H9 (cell line): ENCODE results near the gene RNF225. TPM values are rescaled to one million over a fixed set of nuclear protein-coding genes. Genes with fewer than 3 reads are reported as not detected.

Experiments
- DNase-seq: peaks from one replicate; pipeline ENCODE4 v3.0.0-alpha.2; 2017
- H2AFZ ChIP-seq: one replicate; pipeline ENCODE4 v1.6.1; 2013; ENCODE audit warnings: mild to moderate bottlenecking, low read length, control low read depth, moderate library complexity
- H2AK5ac ChIP-seq: 2 replicates; pipeline ENCODE4 v1.6.1; 2013; ENCODE audit warnings: low read length, control low read depth, mixed read lengths; ENCODE audit not compliant: insufficient read length
- H2BK120ac ChIP-seq: one replicate; pipeline ENCODE4 v1.6.1; 2013; ENCODE audit warnings: low read depth, mild to moderate bottlenecking, low read length, control low read depth, inconsistent platforms; ENCODE audit not compliant: poor library complexity, severe bottlenecking
- H2BK12ac ChIP-seq: 2 replicates; pipeline ENCODE4 v1.6.1; 2013; ENCODE audit warnings: low read length, control low read depth, mixed read lengths, low read depth; ENCODE audit not compliant: insufficient read length
- H2BK15ac ChIP-seq: 2 replicates; pipeline ENCODE4 v1.6.1; 2013; ENCODE audit warnings: low read depth, low read length, control low read depth
- H2BK20ac ChIP-seq: one replicate; pipeline ENCODE4 v1.6.1; 2013; ENCODE audit warnings: low read depth, mild to moderate bottlenecking, low read length, control low read depth, inconsistent platforms; ENCODE audit not compliant: poor library complexity, severe bottlenecking
- H2BK5ac ChIP-seq: 2 replicates; pipeline ENCODE4 v1.6.1; 2013; ENCODE audit warnings: low read length, control low read depth, mixed read lengths; ENCODE audit not compliant: insufficient read length
- H3K14ac ChIP-seq: 2 replicates; pipeline ENCODE4 v1.6.1; 2013; ENCODE audit warnings: low read length, control low read depth; ENCODE audit not compliant: insufficient read depth
- H3K18ac ChIP-seq: 2 replicates; pipeline ENCODE4 v1.6.1; 2013; ENCODE audit warnings: low read depth, mild to moderate bottlenecking, mixed read lengths, low read length, control low read depth; ENCODE audit not compliant: insufficient read length
- H3K23ac ChIP-seq: 2 replicates; pipeline ENCODE4 v1.6.1; 2013; ENCODE audit warnings: low read length, control low read depth, mixed read lengths, low read depth; ENCODE audit not compliant: insufficient read length
- H3K23me2 ChIP-seq: 2 replicates; pipeline ENCODE4 v1.6.1; 2013; ENCODE audit warnings: low read depth, mild to moderate bottlenecking, mixed read lengths, low read length, control low read depth; ENCODE audit not compliant: insufficient read length, poor library complexity, severe bottlenecking
- H3K27ac ChIP-seq: 2 replicates; pipeline ENCODE4 v1.5.1; 2013; ENCODE audit warnings: low read length, control low read depth, mixed read lengths, low read depth; ENCODE audit not compliant: insufficient read length
- H3K27me3 ChIP-seq: 2 replicates; pipeline ENCODE4 v1.6.1; 2013; ENCODE audit warnings: low read length, control low read depth, inconsistent platforms; ENCODE audit not compliant: insufficient read depth
- H3K4ac ChIP-seq: 2 replicates; pipeline ENCODE4 v1.6.1; 2013; ENCODE audit warnings: low read depth, mild to moderate bottlenecking, control low read depth, inconsistent platforms, low read length, moderate library complexity
- H3K4me1 ChIP-seq: 2 replicates; pipeline ENCODE4 v1.6.1; 2013; ENCODE audit warnings: low read length, control low read depth, inconsistent platforms; ENCODE audit not compliant: insufficient read depth
- H3K4me2 ChIP-seq: 2 replicates; pipeline ENCODE4 v1.6.1; 2013; ENCODE audit warnings: low read length, control low read depth, mixed read lengths; ENCODE audit not compliant: insufficient read length, insufficient read depth
- H3K56ac ChIP-seq: 2 replicates; pipeline ENCODE4 v1.6.1; 2013; ENCODE audit warnings: low read depth, mild to moderate bottlenecking, mixed read lengths, low read length, control low read depth; ENCODE audit not compliant: insufficient read length
- H3K79me1 ChIP-seq: 2 replicates; pipeline ENCODE4 v1.6.1; 2013; ENCODE audit warnings: low read depth, mild to moderate bottlenecking, moderate library complexity, low read length, control low read depth, inconsistent platforms; ENCODE audit not compliant: insufficient read depth, poor library complexity, severe bottlenecking
- H3K79me2 ChIP-seq: 2 replicates; pipeline ENCODE4 v1.6.1; 2013; ENCODE audit warnings: low read length, control low read depth, inconsistent platforms; ENCODE audit not compliant: insufficient read depth
- H3K9ac ChIP-seq: 2 replicates; pipeline ENCODE4 v1.6.1; 2013; ENCODE audit warnings: low read length, control low read depth, mixed read lengths; ENCODE audit not compliant: insufficient read length; ENCODE audit errors: extremely low read depth
- H3K9me3 ChIP-seq: one replicate; pipeline ENCODE4 v1.6.1; 2013; ENCODE audit warnings: low read depth, low read length, inconsistent platforms; ENCODE audit not compliant: control insufficient read depth
- H3T11ph ChIP-seq: one replicate; pipeline ENCODE4 v1.6.1; 2013; ENCODE audit warnings: mild to moderate bottlenecking, low read length, control low read depth, inconsistent platforms
- H4K20me1 ChIP-seq: one replicate; pipeline ENCODE4 v1.6.1; 2013; ENCODE audit not compliant: control insufficient read depth, insufficient read length, insufficient read depth
- H4K5ac ChIP-seq: 2 replicates; pipeline ENCODE4 v1.6.1; 2013; ENCODE audit warnings: low read depth, mild to moderate bottlenecking, mixed read lengths, low read length, control low read depth; ENCODE audit not compliant: insufficient read length
- H4K8ac ChIP-seq: replicated peaks from 2 replicates; pipeline ENCODE4 v1.6.1; 2013; ENCODE audit warnings: low read length, control low read depth, mixed read lengths, low read depth; ENCODE audit not compliant: insufficient read length
- H4K91ac ChIP-seq: 2 replicates; pipeline ENCODE4 v1.6.1; 2013; ENCODE audit warnings: low read depth, mild to moderate bottlenecking, moderate library complexity, mixed read lengths, low read length, control low read depth; ENCODE audit not compliant: insufficient read length
- H3K27ac Mint-ChIP-seq, 3 experiments: 2 replicates in 2 of 3; 3 replicates in 1 of 3; pipeline ENCODE4 v1.8.0; 2020 to 2021; ENCODE audit warnings: mixed read lengths in 3 of 3, mild to moderate bottlenecking in 1 of 3, moderate library complexity in 1 of 3
- H3K27me3 Mint-ChIP-seq: 2 replicates; pipeline ENCODE4 v1.8.0; 2021; ENCODE audit warnings: low read depth, mild to moderate bottlenecking, moderate library complexity, mixed read lengths
- H3K36me3 Mint-ChIP-seq, 3 experiments: 2 replicates in 2 of 3; 3 replicates in 1 of 3; pipeline ENCODE4 v1.8.0; 2020 to 2021; ENCODE audit warnings: low read depth in 3 of 3, mixed read lengths in 3 of 3; ENCODE audit not compliant: insufficient read depth in 1 of 3
- H3K4me1 Mint-ChIP-seq, 2 experiments: 2 replicates each; pipeline ENCODE4 v1.8.0; 2020; ENCODE audit warnings: mixed read lengths in 2 of 2
- H3K4me3 Mint-ChIP-seq, 2 experiments: 2 replicates in 1 of 2; 3 replicates in 1 of 2; pipeline ENCODE4 v1.8.0; 2020 to 2021; ENCODE audit warnings: mild to moderate bottlenecking in 2 of 2, mixed read lengths in 2 of 2, moderate library complexity in 1 of 2
- H3K9me3 Mint-ChIP-seq, 2 experiments: 2 replicates in 1 of 2; 3 replicates in 1 of 2; pipeline ENCODE4 v1.8.0; 2020; ENCODE audit warnings: mild to moderate bottlenecking in 2 of 2, mixed read lengths in 2 of 2, moderate library complexity in 1 of 2
- WGBS: extraction: QIAGEN DNeasy Blood & Tissue Kit; methylation state at CpG from one replicate; pipeline ENCODE4 v1.1.7; 2013; ENCODE audit warnings: missing lambda C conversion rate, low lambda C conversion rate, mixed read lengths; ENCODE audit not compliant: insufficient read length; ENCODE audit errors: extremely low coverage; 5-methylcytosine and 5-hydroxymethylcytosine counted together
- total RNA-seq: library from RNA; stranded (reverse); gene quantifications from 2 replicates; pipeline ENCODE4 v1.2.1, GENCODE V29; 2021
- TF ChIP-seq, protein P1 (sequence below): fragments of 200-600 bp; sonication (generic); conservative IDR thresholded peaks from 3 replicates; pipeline ENCODE4 v1.8.0; 2021; ENCODE audit warnings: antibody characterized with exemption, mild to moderate bottlenecking

RNF225 gene
- total RNA-seq, 1 experiment from 2014 or later: 2.1 TPM

DNA sequence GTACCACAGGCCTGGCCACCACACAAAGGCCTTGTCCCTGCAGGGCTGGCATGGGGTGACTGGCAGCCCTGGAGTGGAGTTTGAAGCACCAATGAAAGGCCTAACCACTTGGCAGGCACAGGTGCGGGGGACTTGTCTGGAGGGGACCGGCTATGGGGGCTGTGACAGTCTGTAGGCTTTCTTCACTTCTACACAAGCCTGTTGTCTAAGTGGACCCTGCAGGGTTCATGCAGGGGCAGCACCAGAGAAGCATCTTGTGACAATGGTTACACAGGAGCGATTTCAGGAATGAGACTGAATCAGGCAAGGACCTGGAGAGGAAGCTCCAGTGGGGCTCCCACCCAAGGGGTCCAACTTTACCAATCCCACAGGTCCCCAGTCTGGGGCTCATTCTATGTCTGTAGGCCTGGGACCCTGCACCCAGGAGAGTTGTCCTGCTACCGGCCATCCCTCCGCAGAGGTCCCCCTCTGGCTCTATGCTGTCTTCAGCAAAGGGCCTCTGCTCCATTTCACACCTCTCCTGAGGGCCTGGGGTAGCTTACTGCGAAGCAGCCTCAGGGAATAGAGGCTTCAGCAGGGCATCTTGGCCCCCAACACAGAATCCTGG is 12.4 kb upstream of the RNF225 start:
- no peak overlapping the region for H3K4ac ChIP-seq
- no peak overlapping the region for H3K4me2 ChIP-seq
- no peak overlapping the region for H3K14ac ChIP-seq
- H3K56ac ChIP-seq: no peak overlapping the region
- no peaks in the 10 kb centered on the region for H3K27me3 Mint-ChIP-seq
- no peak overlapping the region for H3T11ph ChIP-seq
- H3K9me3 ChIP-seq: no peaks in the 10 kb centered on the region
- H4K91ac ChIP-seq: no peak overlapping the region
- H4K5ac ChIP-seq: no peak overlapping the region
- no peak overlapping the region for H4K8ac ChIP-seq
- no peak overlapping the region for H2BK5ac ChIP-seq
- H2BK15ac ChIP-seq: no peak overlapping the region
- H3K4me3 Mint-ChIP-seq: peak overlapping the region in 1 of 2 experiments; percentile 57; a peak in 3 of 5 replicates
- peaks cover 7% of the 10 kb centered on the region; the same call in 1 of the 2 replicates for H3K4me1 ChIP-seq
- H2BK20ac ChIP-seq: no peak overlapping the region
- H3K9ac ChIP-seq: no peak overlapping the region
- H3K23ac ChIP-seq: no peak overlapping the region
- WGBS: no CpG with 5 or more reads among the region's 6 CpGs
- H4K20me1 ChIP-seq: no peaks in the 10 kb centered on the region
- peaks cover 8% of the 10 kb centered on the region; the same call in 1 of the 2 replicates for H3K79me2 ChIP-seq
- no peak overlapping the region for H3K27ac ChIP-seq
- H3K27ac Mint-ChIP-seq: no peak overlapping the region; a peak in 1 of 7 replicates
- no peaks in the 10 kb centered on the region for H3K79me1 ChIP-seq
- peaks cover 17% of the 10 kb centered on the region for H3K23me2 ChIP-seq
- no peak overlapping the region for H2BK12ac ChIP-seq
- H3K27me3 ChIP-seq: no peaks in the 10 kb centered on the region
- DNase-seq: peak; percentile 24
- peaks cover 18 to 24% of the 10 kb centered on the region in 2 experiments for H3K4me1 Mint-ChIP-seq
- H2AFZ ChIP-seq: no peak overlapping the region
- no peak overlapping the region for H2BK120ac ChIP-seq
- TF ChIP-seq, protein P1, sequence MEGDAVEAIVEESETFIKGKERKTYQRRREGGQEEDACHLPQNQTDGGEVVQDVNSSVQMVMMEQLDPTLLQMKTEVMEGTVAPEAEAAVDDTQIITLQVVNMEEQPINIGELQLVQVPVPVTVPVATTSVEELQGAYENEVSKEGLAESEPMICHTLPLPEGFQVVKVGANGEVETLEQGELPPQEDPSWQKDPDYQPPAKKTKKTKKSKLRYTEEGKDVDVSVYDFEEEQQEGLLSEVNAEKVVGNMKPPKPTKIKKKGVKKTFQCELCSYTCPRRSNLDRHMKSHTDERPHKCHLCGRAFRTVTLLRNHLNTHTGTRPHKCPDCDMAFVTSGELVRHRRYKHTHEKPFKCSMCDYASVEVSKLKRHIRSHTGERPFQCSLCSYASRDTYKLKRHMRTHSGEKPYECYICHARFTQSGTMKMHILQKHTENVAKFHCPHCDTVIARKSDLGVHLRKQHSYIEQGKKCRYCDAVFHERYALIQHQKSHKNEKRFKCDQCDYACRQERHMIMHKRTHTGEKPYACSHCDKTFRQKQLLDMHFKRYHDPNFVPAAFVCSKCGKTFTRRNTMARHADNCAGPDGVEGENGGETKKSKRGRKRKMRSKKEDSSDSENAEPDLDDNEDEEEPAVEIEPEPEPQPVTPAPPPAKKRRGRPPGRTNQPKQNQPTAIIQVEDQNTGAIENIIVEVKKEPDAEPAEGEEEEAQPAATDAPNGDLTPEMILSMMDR: no peak
- H3K36me3 Mint-ChIP-seq: peaks cover 4 to 10% (median 9%) of the 10 kb centered on the region in 3 experiments
- no peaks in the 10 kb centered on the region for H3K9me3 Mint-ChIP-seq
- H2AK5ac ChIP-seq: no peak overlapping the region
- H3K18ac ChIP-seq: no peak overlapping the region
